K562 (cell line): ENCODE measurements around the gene NALCN. TPM values are rescaled to one million over a fixed set of nuclear protein-coding genes. Genes with fewer than 3 reads are reported as not detected.

Experiments used
- ATAC-seq: fragments of 200-7000 bp; cut with Tn5 transposase; 3 replicates; pipeline ENCODE4 v1.9.1; 2020; ENCODE audit warnings: moderate library complexity
- BruUV-seq: library from RNA; stranded (reverse); fragments of 400-500 nt; replicated peaks from 2 replicates; lab custom pipeline; 2021; lab: Mats Ljungman, UMichigan
- CTCF ChIA-PET: fragments of 300-600 bp; formaldehyde crosslinking; extraction: SDS; loops from one replicate; lab custom pipeline; 2021; ENCODE audit warnings: low intra/inter-chr PET ratio; lab: Yijun Ruan, JAX
- POLR2A ChIA-PET: fragments of 300-600, 350-650 bp; sonication (Branson Sonifier 250); formaldehyde crosslinking; extraction: SDS; loops from one replicate; lab custom pipeline; 2021; ENCODE audit warnings: antibody characterized with exemption, inconsistent platforms; lab: Yijun Ruan, JAX
- DNase-seq, 4 experiments: peaks; one replicate each; pipeline versions ENCODE4 v3.0.0 to v3.0.0-alpha.2; 2011 to 2018; ENCODE audit warnings: low spot score in 3 of 4, mixed read lengths in 3 of 4; ENCODE audit errors: extremely low read depth in 1 of 4
- FAIRE-seq: peaks from 2 replicates; lab custom pipeline; 2011; peaks lifted over from hg19 to GRCh38; lab: Jason Lieb, UNC
- H2AFZ ChIP-seq: 2 replicates; pipeline ENCODE4 v1.6.0; 2011; ENCODE audit warnings: low read depth, low read length, control low read depth, inconsistent platforms
- H3K27ac ChIP-seq: fragments of 200-600 bp; 3 replicates; pipeline ENCODE4 v1.8.0; 2011; ENCODE audit warnings: low read depth, mild to moderate bottlenecking, control low read depth, inconsistent platforms, low read length, moderate library complexity, mixed read lengths; ENCODE audit errors: extremely low read depth
- H3K27me3 ChIP-seq, 2 experiments: fragments of 300-600 bp in 1 of 2; 2 replicates in 1 of 2; 3 replicates in 1 of 2; pipeline versions ENCODE4 v1.6.0 to v1.8.0; 2011; ENCODE audit warnings: inconsistent platforms in 2 of 2, low read length in 2 of 2, mild to moderate bottlenecking in 1 of 2, mixed read lengths in 1 of 2, moderate library complexity in 1 of 2; ENCODE audit not compliant: control insufficient read depth in 2 of 2, insufficient read depth in 2 of 2
- H3K36me3 ChIP-seq: fragments of 300-600 bp; 3 replicates; pipeline ENCODE4 v1.8.0; 2011; ENCODE audit warnings: mild to moderate bottlenecking, low read length, inconsistent platforms; ENCODE audit not compliant: control insufficient read depth, insufficient read depth
- H3K4me1 ChIP-seq, 2 experiments: fragments of 200-600 bp in 1 of 2; replicated peaks in 1 of 2; 2 replicates in 1 of 2; 3 replicates in 1 of 2; pipeline versions ENCODE4 v1.5.1 to v1.8.0; 2011; ENCODE audit warnings: inconsistent platforms in 2 of 2, low read length in 2 of 2, mild to moderate bottlenecking in 1 of 2, mixed read lengths in 1 of 2, moderate library complexity in 1 of 2; ENCODE audit not compliant: control insufficient read depth in 2 of 2, insufficient read depth in 2 of 2
- H3K4me2 ChIP-seq: 2 replicates; pipeline ENCODE4 v1.6.1; 2011; ENCODE audit warnings: low read length, control low read depth, inconsistent platforms, mixed read lengths; ENCODE audit not compliant: insufficient read depth
- H3K4me3 ChIP-seq: fragments of 200-600 bp; sonication (generic), shearing (Covaris generic); 2 replicates; pipeline ENCODE4 v1.5.1; 2016; ENCODE audit warnings: control low read depth, inconsistent platforms
- H3K79me2 ChIP-seq: fragments of 200-600 bp; 3 replicates; pipeline ENCODE4 v1.8.0; 2011; ENCODE audit warnings: low read length, inconsistent platforms; ENCODE audit not compliant: control insufficient read depth, insufficient read depth
- H3K9ac ChIP-seq, 2 experiments: 2 replicates each; pipeline versions ENCODE4 v1.6.0 to v1.6.1; 2011; ENCODE audit warnings: low read depth in 2 of 2, low read length in 2 of 2, control low read depth in 1 of 2, inconsistent platforms in 1 of 2, mild to moderate bottlenecking in 1 of 2, mixed read lengths in 1 of 2; ENCODE audit not compliant: insufficient read depth in 1 of 2
- H3K9me1 ChIP-seq: one replicate; pipeline ENCODE4 v1.6.0; 2011; ENCODE audit warnings: inconsistent platforms, mild to moderate bottlenecking, low read length, moderate library complexity; ENCODE audit not compliant: control insufficient read depth, insufficient read depth
- H3K9me3 ChIP-seq: replicated peaks from 2 replicates; pipeline ENCODE4 v1.5.1; 2011; ENCODE audit warnings: low read depth, low read length, inconsistent platforms; ENCODE audit not compliant: control insufficient read depth, insufficient read depth
- H4K20me1 ChIP-seq: replicated peaks from 2 replicates; pipeline ENCODE4 v1.6.1; 2011; ENCODE audit warnings: low read length, inconsistent platforms, mixed read lengths; ENCODE audit not compliant: control insufficient read depth, insufficient read depth
- CREB1 ChIP-seq, 2 experiments: sonication (generic) in 1 of 2; formaldehyde crosslinking in 1 of 2; IDR thresholded peaks; 2 replicates each; pipeline versions ENCODE4 v1.6.1 to v1.8.0; 2012 to 2022; ENCODE audit warnings: inconsistent platforms in 1 of 2, mild to moderate bottlenecking in 1 of 2, missing genetic modification reagents in 1 of 2, moderate library complexity in 1 of 2
- FOXA3 ChIP-seq, 2 experiments: fragments of 450-650 bp in 1 of 2; sonication (generic) in 1 of 2; formaldehyde crosslinking; IDR thresholded peaks in 1 of 2; conservative IDR thresholded peaks in 1 of 2; 2 replicates each; pipeline versions ENCODE4 v1.4.0 to v1.8.0; 2020 to 2022; ENCODE audit warnings: mild to moderate bottlenecking in 2 of 2, missing genetic modification reagents in 1 of 2
- JUNB ChIP-seq: fragments of 450-650 bp; formaldehyde crosslinking; conservative IDR thresholded peaks from 2 replicates; pipeline ENCODE4 v1.4.0; 2020; ENCODE audit warnings: mild to moderate bottlenecking
- PHF21A ChIP-seq: fragments of 450-650 bp; IDR thresholded peaks from 2 replicates; pipeline ENCODE4 v1.6.1; 2017; ENCODE audit warnings: low read depth, borderline replicate concordance
- RFX7 ChIP-seq: fragments of 250-450 bp; sonication (Bioruptor Pico); IDR thresholded peaks from 2 replicates; pipeline ENCODE4 v1.5.1; 2021; ENCODE audit warnings: mild to moderate bottlenecking
- STAG1 ChIP-seq: sonication (generic); formaldehyde crosslinking; IDR thresholded peaks from 2 replicates; pipeline ENCODE4 v1.5.0; 2020; ENCODE audit warnings: missing genetic modification reagents, borderline replicate concordance
- YY1 ChIP-seq, 3 experiments: IDR thresholded peaks; 2 replicates each; pipeline ENCODE4 v1.6.1; 2011; ENCODE audit warnings: low read length in 2 of 3, mild to moderate bottlenecking in 2 of 3, moderate library complexity in 2 of 3, borderline replicate concordance in 1 of 3, control low read depth in 1 of 3, low read depth in 1 of 3; ENCODE audit not compliant: insufficient read depth in 3 of 3, insufficient replicate concordance in 2 of 3, control insufficient read depth in 1 of 3, insufficient read length in 1 of 3; ENCODE audit errors: extremely low read depth in 1 of 3
- ZNF324 ChIP-seq: fragments of 250-450 bp; sonication (Bioruptor Pico); IDR thresholded peaks from 2 replicates; pipeline ENCODE4 v1.4.0; 2020; ENCODE audit warnings: mild to moderate bottlenecking
- ZNF75A ChIP-seq: fragments of 450-650 bp; formaldehyde crosslinking; IDR thresholded peaks from 2 replicates; pipeline ENCODE4 v1.4.0; 2020; ENCODE audit warnings: mild to moderate bottlenecking
- WGBS: fragments of 100-300 bp; shearing (Covaris generic); methylation state at CpG from one replicate; pipeline ENCODE4 v1.1.6; 2016; ENCODE audit warnings: low coverage, mixed read lengths; ENCODE audit not compliant: insufficient coverage; ENCODE audit errors: missing lambda C conversion rate; 5-methylcytosine and 5-hydroxymethylcytosine counted together
- in situ Hi-C: fragments of 300-500 bp; cut with MboI; formaldehyde crosslinking; loops from 4 replicates; pipeline ENCODE4 v1.15.0; 2018; ENCODE audit warnings: inconsistent platforms, mixed read lengths
- intact Hi-C: fragments of 100-400 bp; cut with micrococcal nuclease; formaldehyde crosslinking; loops from 2 replicates; pipeline ENCODE4 v1.14.2; 2022
- polyA plus RNA-seq, 8 experiments: library from polyadenylated mRNA; depleted of rRNA in 4 of 8; stranded (reverse) in 5 of 8; unstranded in 3 of 8; fragments of >200 nt; fragmentation: Nextera tagmentation in 2 of 8; fragmentation: Illumina TruSeq in 1 of 8; extraction: Ambion mirVana in 2 of 8; extraction: Trizol in 1 of 8; gene quantifications; 2 replicates each; pipeline versions ENCODE4 v1.2.1 to v1.2.3, GENCODE V29; 2011 to 2014; ENCODE audit warnings: inconsistent platforms in 1 of 8, missing spikeins in 1 of 8
- total RNA-seq, 7 experiments: library from RNA; depleted of rRNA in 6 of 7; stranded (reverse); fragments of >200 nt in 6 of 7; fragmentation: Illumina TruSeq in 2 of 7; extraction: Trizol in 2 of 7; gene quantifications; 2 replicates each; pipeline versions ENCODE4 v1.2.1 to v1.2.3, GENCODE V29; 2011 to 2021; ENCODE audit warnings: low replicate concordance in 1 of 7
- TF ChIP-seq, protein P1 (sequence below): fragments of 450-650 bp; IDR thresholded peaks from 2 replicates; pipeline ENCODE4 v1.7.0; 2016; ENCODE audit warnings: borderline replicate concordance
- TF ChIP-seq, protein P2 (sequence below): fragments of 250-450 bp; sonication (Bioruptor Pico); IDR thresholded peaks from 2 replicates; pipeline ENCODE4 v1.9.0; 2021; ENCODE audit warnings: mild to moderate bottlenecking, inconsistent platforms
- TF ChIP-seq, protein P3 (sequence below), 2 experiments: IDR thresholded peaks; 2 replicates each; pipeline ENCODE4 v1.6.1; 2012; ENCODE audit warnings: improper control_type of control experiment in 2 of 2, low read depth in 2 of 2, low read length in 2 of 2, borderline replicate concordance in 1 of 2

Gene NALCN
- total and polyA plus RNA-seq, 9 of the 15 experiments (the other 6 are each of a cell fraction or from before 2014, with no cell fraction given): not detected

GRCh38 chr13:101397742-101398141 is 18.6 kb downstream of the NALCN start:
- H3K9me3 ChIP-seq: no peaks in the 10 kb centered on the region
- no peak overlapping the region for H3K27ac ChIP-seq
- H3K27me3 ChIP-seq: no peaks in the 10 kb centered on the region
- H3K4me2 ChIP-seq: no peak overlapping the region
- POLR2A ChIA-PET: no interaction called here
- no peaks in the 10 kb centered on the region for H3K4me1 ChIP-seq
- intact Hi-C loops (no loop called here), in situ Hi-C loops (no loop called here)
- FAIRE-seq: no peak
- no peak for ATAC-seq
- no peak overlapping the region for H2AFZ ChIP-seq
- no peaks in the 10 kb centered on the region for H4K20me1 ChIP-seq
- no peaks in the 10 kb centered on the region for H3K36me3 ChIP-seq
- no peak for DNase-seq
- no peak overlapping the region for H3K9ac ChIP-seq
- no peak overlapping the region for H3K4me3 ChIP-seq
- CTCF ChIA-PET: no interaction called here
- no peaks in the 10 kb centered on the region for H3K79me2 ChIP-seq
- no peaks in the 10 kb centered on the region for H3K9me1 ChIP-seq
- no TSS peak for BruUV-seq
- WGBS: 0% methylated on average over 2 of the region's 2 CpGs
- TF ChIP-seq, protein P1, sequence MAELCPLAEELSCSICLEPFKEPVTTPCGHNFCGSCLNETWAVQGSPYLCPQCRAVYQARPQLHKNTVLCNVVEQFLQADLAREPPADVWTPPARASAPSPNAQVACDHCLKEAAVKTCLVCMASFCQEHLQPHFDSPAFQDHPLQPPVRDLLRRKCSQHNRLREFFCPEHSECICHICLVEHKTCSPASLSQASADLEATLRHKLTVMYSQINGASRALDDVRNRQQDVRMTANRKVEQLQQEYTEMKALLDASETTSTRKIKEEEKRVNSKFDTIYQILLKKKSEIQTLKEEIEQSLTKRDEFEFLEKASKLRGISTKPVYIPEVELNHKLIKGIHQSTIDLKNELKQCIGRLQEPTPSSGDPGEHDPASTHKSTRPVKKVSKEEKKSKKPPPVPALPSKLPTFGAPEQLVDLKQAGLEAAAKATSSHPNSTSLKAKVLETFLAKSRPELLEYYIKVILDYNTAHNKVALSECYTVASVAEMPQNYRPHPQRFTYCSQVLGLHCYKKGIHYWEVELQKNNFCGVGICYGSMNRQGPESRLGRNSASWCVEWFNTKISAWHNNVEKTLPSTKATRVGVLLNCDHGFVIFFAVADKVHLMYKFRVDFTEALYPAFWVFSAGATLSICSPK: no peak
- TF ChIP-seq STAG1 (CRISPR knock-in tag) (no peak), PHF21A (no peak), ZNF75A (CRISPR knock-in tag) (no peak), RFX7 (CRISPR knock-in tag) (no peak), YY1 (IDR thresholded peaks at IDR 0.05; ENCODE audit: borderline replicate concordance in 1 of 3, control insufficient read depth in 1 of 3, extremely low read depth in 1 of 3, insufficient read depth in 3 of 3, insufficient read length in 1 of 3, insufficient replicate concordance in 2 of 3, low read depth in 1 of 3, low read length in 2 of 3) (no peak), CREB1 (IDR thresholded peaks at IDR 0.05) (no peak), CREB1 (CRISPR knock-in tag; IDR thresholded peaks at IDR 0.05) (no peak), FOXA3 (CRISPR knock-in tag; conservative IDR thresholded peaks at IDR 0.05 in 1 of 2, IDR thresholded peaks at IDR 0.05 in 1 of 2) (no peak), JUNB (CRISPR knock-in tag) (no peak), ZNF324 (CRISPR knock-in tag) (no peak)
- TF ChIP-seq, protein P2, sequence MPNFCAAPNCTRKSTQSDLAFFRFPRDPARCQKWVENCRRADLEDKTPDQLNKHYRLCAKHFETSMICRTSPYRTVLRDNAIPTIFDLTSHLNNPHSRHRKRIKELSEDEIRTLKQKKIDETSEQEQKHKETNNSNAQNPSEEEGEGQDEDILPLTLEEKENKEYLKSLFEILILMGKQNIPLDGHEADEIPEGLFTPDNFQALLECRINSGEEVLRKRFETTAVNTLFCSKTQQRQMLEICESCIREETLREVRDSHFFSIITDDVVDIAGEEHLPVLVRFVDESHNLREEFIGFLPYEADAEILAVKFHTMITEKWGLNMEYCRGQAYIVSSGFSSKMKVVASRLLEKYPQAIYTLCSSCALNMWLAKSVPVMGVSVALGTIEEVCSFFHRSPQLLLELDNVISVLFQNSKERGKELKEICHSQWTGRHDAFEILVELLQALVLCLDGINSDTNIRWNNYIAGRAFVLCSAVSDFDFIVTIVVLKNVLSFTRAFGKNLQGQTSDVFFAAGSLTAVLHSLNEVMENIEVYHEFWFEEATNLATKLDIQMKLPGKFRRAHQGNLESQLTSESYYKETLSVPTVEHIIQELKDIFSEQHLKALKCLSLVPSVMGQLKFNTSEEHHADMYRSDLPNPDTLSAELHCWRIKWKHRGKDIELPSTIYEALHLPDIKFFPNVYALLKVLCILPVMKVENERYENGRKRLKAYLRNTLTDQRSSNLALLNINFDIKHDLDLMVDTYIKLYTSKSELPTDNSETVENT (CRISPR knock-in tag): no peak
- TF ChIP-seq, protein P3, sequence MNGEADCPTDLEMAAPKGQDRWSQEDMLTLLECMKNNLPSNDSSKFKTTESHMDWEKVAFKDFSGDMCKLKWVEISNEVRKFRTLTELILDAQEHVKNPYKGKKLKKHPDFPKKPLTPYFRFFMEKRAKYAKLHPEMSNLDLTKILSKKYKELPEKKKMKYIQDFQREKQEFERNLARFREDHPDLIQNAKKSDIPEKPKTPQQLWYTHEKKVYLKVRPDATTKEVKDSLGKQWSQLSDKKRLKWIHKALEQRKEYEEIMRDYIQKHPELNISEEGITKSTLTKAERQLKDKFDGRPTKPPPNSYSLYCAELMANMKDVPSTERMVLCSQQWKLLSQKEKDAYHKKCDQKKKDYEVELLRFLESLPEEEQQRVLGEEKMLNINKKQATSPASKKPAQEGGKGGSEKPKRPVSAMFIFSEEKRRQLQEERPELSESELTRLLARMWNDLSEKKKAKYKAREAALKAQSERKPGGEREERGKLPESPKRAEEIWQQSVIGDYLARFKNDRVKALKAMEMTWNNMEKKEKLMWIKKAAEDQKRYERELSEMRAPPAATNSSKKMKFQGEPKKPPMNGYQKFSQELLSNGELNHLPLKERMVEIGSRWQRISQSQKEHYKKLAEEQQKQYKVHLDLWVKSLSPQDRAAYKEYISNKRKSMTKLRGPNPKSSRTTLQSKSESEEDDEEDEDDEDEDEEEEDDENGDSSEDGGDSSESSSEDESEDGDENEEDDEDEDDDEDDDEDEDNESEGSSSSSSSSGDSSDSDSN (IDR thresholded peaks at IDR 0.05; ENCODE audit: borderline replicate concordance in 1 of 2, low read depth in 2 of 2, low read length in 2 of 2): no peak
